Nephron (organoid): Measurements from ENCODE around the gene IFNL4.

Experiments used
- H3K27ac Mint-ChIP-seq, 3 experiments: 2 replicates each; pipeline ENCODE4 v1.8.0; 2020; ENCODE audit warnings: mixed read lengths in 3 of 3, mild to moderate bottlenecking in 2 of 3, moderate library complexity in 1 of 3
- H3K27me3 Mint-ChIP-seq: 2 replicates; pipeline ENCODE4 v1.8.0; 2021; ENCODE audit warnings: low read depth, mild to moderate bottlenecking, moderate library complexity, mixed read lengths
- H3K36me3 Mint-ChIP-seq: 2 replicates; pipeline ENCODE4 v1.8.0; 2020; ENCODE audit warnings: low read depth, mixed read lengths
- H3K4me1 Mint-ChIP-seq: 2 replicates; pipeline ENCODE4 v1.8.0; 2020; ENCODE audit warnings: mixed read lengths
- H3K4me3 Mint-ChIP-seq, 3 experiments: 2 replicates each; pipeline ENCODE4 v1.8.0; 2020; ENCODE audit warnings: mild to moderate bottlenecking in 3 of 3, mixed read lengths in 3 of 3, moderate library complexity in 2 of 3
- H3K9me3 Mint-ChIP-seq: 2 replicates; pipeline ENCODE4 v1.8.0; 2020; ENCODE audit warnings: mixed read lengths
- TF ChIP-seq, protein P1 (sequence below), 3 experiments: fragments of 200-600 bp; sonication (generic); IDR thresholded peaks; one replicate each; pipeline ENCODE4 v1.5.0; 2021; ENCODE audit warnings: antibody characterized with exemption in 3 of 3; ENCODE audit not compliant: unreplicated experiment in 3 of 3

IFNL4 gene

GRCh38 chr19:39206122-39206521 is 42.5 kb downstream of the IFNL4 start:
- Mint-ChIP-seq H3K27me3 (peaks cover 33% of the 10 kb centered on the region), H3K27ac (no peak overlapping the region), H3K4me3 (no peak overlapping the region), H3K36me3 (no peaks in the 10 kb centered on the region), H3K4me1 (peaks cover 4% of the 10 kb centered on the region), H3K9me3 (no peaks in the 10 kb centered on the region)
- TF ChIP-seq, protein P1, sequence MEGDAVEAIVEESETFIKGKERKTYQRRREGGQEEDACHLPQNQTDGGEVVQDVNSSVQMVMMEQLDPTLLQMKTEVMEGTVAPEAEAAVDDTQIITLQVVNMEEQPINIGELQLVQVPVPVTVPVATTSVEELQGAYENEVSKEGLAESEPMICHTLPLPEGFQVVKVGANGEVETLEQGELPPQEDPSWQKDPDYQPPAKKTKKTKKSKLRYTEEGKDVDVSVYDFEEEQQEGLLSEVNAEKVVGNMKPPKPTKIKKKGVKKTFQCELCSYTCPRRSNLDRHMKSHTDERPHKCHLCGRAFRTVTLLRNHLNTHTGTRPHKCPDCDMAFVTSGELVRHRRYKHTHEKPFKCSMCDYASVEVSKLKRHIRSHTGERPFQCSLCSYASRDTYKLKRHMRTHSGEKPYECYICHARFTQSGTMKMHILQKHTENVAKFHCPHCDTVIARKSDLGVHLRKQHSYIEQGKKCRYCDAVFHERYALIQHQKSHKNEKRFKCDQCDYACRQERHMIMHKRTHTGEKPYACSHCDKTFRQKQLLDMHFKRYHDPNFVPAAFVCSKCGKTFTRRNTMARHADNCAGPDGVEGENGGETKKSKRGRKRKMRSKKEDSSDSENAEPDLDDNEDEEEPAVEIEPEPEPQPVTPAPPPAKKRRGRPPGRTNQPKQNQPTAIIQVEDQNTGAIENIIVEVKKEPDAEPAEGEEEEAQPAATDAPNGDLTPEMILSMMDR (IDR thresholded peaks at IDR 0.05; ENCODE audit: unreplicated experiment in 3 of 3) = no peak

DNA sequence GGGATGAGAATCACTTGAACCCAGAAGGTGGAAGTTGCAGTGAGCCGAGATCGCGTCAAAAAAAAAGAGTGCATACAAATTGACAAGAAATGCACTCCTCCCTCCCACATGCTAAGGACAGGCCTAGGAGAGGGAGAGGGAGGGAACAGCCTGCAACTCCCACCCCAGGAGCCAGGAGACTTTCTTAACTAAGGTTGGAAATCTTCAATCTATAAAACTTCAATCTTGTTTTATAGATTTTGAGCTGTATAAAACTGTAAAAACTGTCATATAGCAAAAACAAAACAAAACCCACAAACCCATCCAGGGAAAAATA is 43.2 kb downstream of the IFNL4 start:
- Mint-ChIP-seq H3K27me3 (peaks cover 38% of the 10 kb centered on the region), H3K36me3 (no peaks in the 10 kb centered on the region), H3K4me3 (no peak overlapping the region), H3K9me3 (no peaks in the 10 kb centered on the region), H3K27ac (no peak overlapping the region), H3K4me1 (peaks cover 4% of the 10 kb centered on the region)
- TF ChIP-seq, protein P1 (IDR thresholded peaks at IDR 0.05; ENCODE audit: unreplicated experiment in 3 of 3) = no peak

DNA sequence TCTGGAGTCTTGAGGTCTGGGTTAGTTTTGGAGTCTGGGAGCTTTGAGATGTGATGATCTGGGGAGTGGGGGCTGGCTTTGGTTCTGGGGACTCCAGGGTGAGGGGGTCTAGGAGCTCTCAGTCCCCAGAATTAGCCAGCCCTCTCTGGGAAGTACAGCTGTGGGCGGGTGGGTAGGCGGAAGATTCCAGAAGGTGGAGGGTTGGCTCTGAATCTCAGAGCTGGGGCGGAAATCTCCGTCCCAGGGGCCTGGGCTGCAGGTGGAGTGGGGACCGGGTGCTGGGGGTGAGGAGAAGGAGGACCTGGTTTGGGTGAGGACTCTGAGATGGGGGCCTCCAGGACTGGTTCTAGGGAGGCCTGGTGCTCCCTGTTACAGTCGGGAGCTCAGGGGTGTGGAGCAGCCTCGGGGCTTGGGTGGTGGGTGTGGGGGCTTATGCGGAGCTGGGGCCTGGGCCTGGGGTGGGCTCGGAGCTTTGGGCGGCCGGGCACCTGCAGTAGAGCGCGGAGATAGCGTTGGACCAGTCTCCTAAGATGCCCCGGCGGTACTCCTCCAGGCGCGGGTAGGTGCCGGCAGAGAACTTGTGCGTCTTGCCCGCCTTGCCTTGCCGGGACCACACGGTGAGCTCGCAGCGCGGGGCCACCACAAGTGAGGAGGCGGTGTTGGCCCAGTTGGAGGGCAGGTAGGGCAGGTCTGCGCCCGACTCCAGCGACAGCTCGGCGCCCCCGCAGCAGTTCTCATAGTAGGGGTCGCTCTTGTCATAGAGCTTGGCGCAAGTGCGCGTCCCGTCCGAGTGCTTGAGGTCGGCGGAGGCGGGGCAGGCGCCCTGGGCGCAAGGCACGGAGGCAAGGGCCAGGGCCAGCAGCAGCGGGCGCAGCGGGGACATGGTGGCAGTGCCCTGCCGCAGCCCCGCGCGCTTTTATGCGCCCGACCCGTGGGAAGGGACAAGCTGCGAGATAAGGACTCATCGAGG is 45.0 kb downstream of the IFNL4 start, which contains the start of gene SYCN:
Gene SYCN (minus strand): TSS at position 892 of the 970 bp plus-strand sequence. CDS start 9 bp downstream, at position 883.
- no peaks in the 10 kb centered on the region for H3K36me3 Mint-ChIP-seq
- H3K27me3 Mint-ChIP-seq = peaks cover 48% of the 10 kb centered on the region
- H3K4me1 Mint-ChIP-seq = peaks cover 4% of the 10 kb centered on the region
- H3K27ac Mint-ChIP-seq = no peak within 1 kb of the TSS
- H3K4me3 Mint-ChIP-seq = no peak within 1 kb of the TSS
- TF ChIP-seq, protein P1 (IDR thresholded peaks at IDR 0.05; ENCODE audit: unreplicated experiment in 3 of 3) = no peak
- no peaks in the 10 kb centered on the region for H3K9me3 Mint-ChIP-seq

DNA sequence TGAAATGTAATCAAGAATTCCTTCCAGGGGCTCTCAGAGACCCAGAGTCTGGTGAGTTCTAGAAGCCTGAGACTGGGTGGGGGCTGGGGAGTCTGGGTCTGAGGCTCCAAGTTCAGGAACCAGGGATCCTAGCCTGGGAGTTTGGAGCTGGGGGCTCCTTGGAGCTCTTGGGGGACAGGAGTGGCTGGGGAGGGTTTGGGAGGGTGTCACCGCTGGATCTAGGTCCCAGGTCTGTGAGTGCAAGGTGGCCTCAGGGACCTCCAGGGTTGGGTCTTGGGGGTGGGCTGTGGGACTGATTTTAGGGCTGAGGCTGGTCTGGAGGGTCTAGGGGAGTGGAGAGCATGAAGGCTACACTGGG is 45.7 kb downstream of the IFNL4 start:
- Mint-ChIP-seq H3K27ac (no peak overlapping the region), H3K27me3 (peaks cover 52% of the 10 kb centered on the region), H3K4me3 (no peak overlapping the region), H3K9me3 (no peaks in the 10 kb centered on the region), H3K36me3 (no peaks in the 10 kb centered on the region), H3K4me1 (peaks cover 4% of the 10 kb centered on the region)
- TF ChIP-seq, protein P1 (IDR thresholded peaks at IDR 0.05; ENCODE audit: unreplicated experiment in 3 of 3) = no peak

DNA sequence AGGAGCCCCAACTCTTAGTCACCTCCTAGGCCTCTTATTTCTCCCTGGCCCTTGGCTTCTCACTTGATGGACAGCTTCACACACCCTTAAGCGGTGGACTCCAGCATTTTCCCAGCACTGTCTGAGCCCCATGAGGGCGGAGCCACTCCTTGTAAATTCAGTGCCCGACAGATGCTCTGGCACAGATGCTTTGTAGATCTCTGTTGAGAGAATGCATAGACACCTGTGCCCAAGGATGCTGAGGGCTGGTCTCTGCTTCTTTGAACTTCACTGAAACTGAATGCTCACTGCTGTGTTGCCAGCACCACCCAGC is 47.9 kb downstream of the IFNL4 start:
- H3K27me3 Mint-ChIP-seq = peaks cover 71% of the 10 kb centered on the region
- no peak overlapping the region for H3K4me3 Mint-ChIP-seq
- no peaks in the 10 kb centered on the region for H3K36me3 Mint-ChIP-seq
- H3K27ac Mint-ChIP-seq = no peak overlapping the region
- TF ChIP-seq, protein P1 (IDR thresholded peaks at IDR 0.05; ENCODE audit: unreplicated experiment in 3 of 3) = no peak
- peaks cover 9% of the 10 kb centered on the region for H3K4me1 Mint-ChIP-seq
- H3K9me3 Mint-ChIP-seq = no peaks in the 10 kb centered on the region
